HG03025 (cell line): ENCODE results near the gene MED26.
A peak's percentile ranks its signal among the peaks of the same experiment; 100 is the strongest.
"Not testable (repeated sequence)": the region's sequence is repeated elsewhere in the genome, so short reads cannot be mapped to it uniquely, and the experiment has no call there.

Experiments used
- ATAC-seq: cut with Tn5 transposase; IDR thresholded peaks from one replicate; pipeline ENCODE4 v1.9.1; 2021; ENCODE audit warnings: mild to moderate bottlenecking, moderate library complexity; ENCODE audit not compliant: unreplicated experiment, low FRiP score

Gene MED26

GRCh38 chr19:16577531-16577985 lies 50.4 kb downstream of the MED26 start:
- ATAC-seq = no peak

GRCh38 chr19:16576690-16577530 lies 51.1 kb downstream of the MED26 start:
- ATAC-seq = no peak

- no peak for ATAC-seq
These were observed 51.9 kb downstream of the MED26 start for GRCh38 chr19:16575861-16576689.

- ATAC-seq = no peak
These were observed 52.7 kb downstream of the MED26 start for GRCh38 chr19:16575282-16575681.

- ATAC-seq = no peak
These were observed 54.1 kb downstream of the MED26 start for GRCh38 chr19:16573925-16574324.

GRCh38 chr19:16573296-16573695 lies 54.7 kb downstream of the MED26 start:
- no peak for ATAC-seq

- ATAC-seq = peak; percentile 76
These were observed 55.4 kb downstream of the MED26 start, which contains the start of gene SLC35E1 for GRCh38 chr19:16572332-16573211. Gene SLC35E1, minus strand, starts transcription at chr19:16572415. Its CDS starts 51 bp downstream, at chr19:16572364.

- ATAC-seq = peak; percentile 24
These were observed 56.1 kb downstream of the MED26 start for GRCh38 chr19:16571822-16572331.

- ATAC-seq = peak; percentile 4
These were observed 56.7 kb downstream of the MED26 start for GRCh38 chr19:16571283-16571682.

- ATAC-seq = no peak
These were observed 58.2 kb downstream of the MED26 start for GRCh38 chr19:16569609-16570320.

GRCh38 chr19:16566702-16567101 lies 61.3 kb downstream of the MED26 start:
- no peak for ATAC-seq

- no peak for ATAC-seq
These were observed 61.8 kb downstream of the MED26 start for GRCh38 chr19:16566161-16566560.

- no peak for ATAC-seq
These were observed 63.2 kb downstream of the MED26 start for GRCh38 chr19:16564842-16565241.

- ATAC-seq = no peak
These were observed 65.4 kb downstream of the MED26 start for GRCh38 chr19:16562608-16563025.

GRCh38 chr19:16561382-16561781 lies 66.6 kb downstream of the MED26 start:
- ATAC-seq = no peak

- ATAC-seq = no peak
These were observed 68.2 kb downstream of the MED26 start for GRCh38 chr19:16559780-16560276.

- ATAC-seq = no peak
These were observed 73.2 kb downstream of the MED26 start for GRCh38 chr19:16554776-16555175.

- not testable (repeated sequence) for ATAC-seq
These were observed 76.1 kb downstream of the MED26 start for GRCh38 chr19:16551902-16552301.

- no peak for ATAC-seq
These were observed 79.0 kb downstream of the MED26 start for GRCh38 chr19:16548956-16549355.
